RPMI8226 (cell line): ENCODE data around the gene TSEN34.
"Not testable (repeated sequence)": the region's sequence is repeated elsewhere in the genome, so short reads cannot be mapped to it uniquely, and the experiment has no call there.

Experiments used
- DNase-seq: peaks from one replicate; pipeline ENCODE4 v3.0.0-alpha.2; 2015

TSEN34 gene

GRCh38 chr19:54240372-54241336 lies 49.5 kb downstream of the TSEN34 start:
- DNase-seq, result not testable (repeated sequence)

DNA sequence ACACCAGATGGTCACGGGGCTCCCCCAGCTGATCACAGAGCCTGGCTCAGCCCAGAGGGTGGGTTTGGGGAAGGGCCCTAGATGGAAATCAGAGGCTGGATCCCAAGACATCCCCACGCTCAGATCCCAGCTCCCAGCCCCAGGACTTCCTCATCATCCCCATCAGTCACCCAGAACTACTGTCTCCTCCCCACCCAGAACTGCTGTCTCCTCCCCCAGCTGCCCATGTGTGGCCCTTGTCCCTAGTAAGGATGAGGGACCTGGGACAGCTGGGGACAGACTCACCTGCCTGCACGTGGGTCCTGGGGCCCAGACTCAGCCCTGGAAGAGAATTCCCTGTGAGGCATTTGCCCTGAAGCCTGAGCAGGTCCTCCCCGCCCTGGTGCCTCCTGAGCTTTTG lies 51.1 kb downstream of the TSEN34 start:
- not testable (repeated sequence) for DNase-seq

- DNase-seq, result not testable (repeated sequence)
Measured at GRCh38 chr19:54242646-54243045, 51.5 kb downstream of the TSEN34 start, which contains the start of gene LILRA6. TSS of gene LILRA6 (minus strand) at chr19:54242790.

- DNase-seq, result not testable (repeated sequence)
Measured at GRCh38 chr19:54243809-54244208, 52.7 kb downstream of the TSEN34 start.
